ENCODE measurements around the gene SPNS1. TPM values are rescaled to one million over a fixed set of nuclear protein-coding genes. Genes with fewer than 3 reads are reported as not detected.

SPNS1 gene
- total RNA-seq, 4 donors from 2014 or later = 17.6 to 25.6 (median 20.2) TPM

- H3K4me1 ChIP-seq = peaks cover 0 to 13% (median 5%) of the 10 kb centered on the region in 3 donors
- no peak overlapping the region for H3K4me3 ChIP-seq
- ATAC-seq = no peak
- TF ChIP-seq POLR2AphosphoS5 (IDR thresholded peaks at IDR 0.05) (no peak), EP300 (IDR thresholded peaks at IDR 0.05) (no peak), CTCF (IDR thresholded peaks at IDR 0.05) (no peak), POLR2A (IDR thresholded peaks at IDR 0.05) (no peak)
- H3K27ac ChIP-seq = no peak overlapping the region
- H3K27me3 ChIP-seq = peaks cover 9% of the 10 kb centered on the region
- H3K36me3 ChIP-seq = no peaks in the 10 kb centered on the region
- H3K9me3 ChIP-seq = no peaks in the 10 kb centered on the region
Measured at GRCh38 chr16:28943281-28943680, 31.3 kb upstream of the SPNS1 start.

- Histone ChIP-seq H3K4me3 (no peak overlapping the region), H3K27me3 (no peaks in the 10 kb centered on the region), H3K4me1 (peaks cover 0 to 23% (median 6%) of the 10 kb centered on the region in 3 donors), H3K27ac (no peak overlapping the region), H3K9me3 (no peaks in the 10 kb centered on the region), H3K36me3 (no peaks in the 10 kb centered on the region)
- TF ChIP-seq EP300 (IDR thresholded peaks at IDR 0.05) (no peak), CTCF (IDR thresholded peaks at IDR 0.05) (no peak), POLR2A (IDR thresholded peaks at IDR 0.05) (no peak), POLR2AphosphoS5 (IDR thresholded peaks at IDR 0.05) (no peak)
- ATAC-seq = no peak
- WGBS, 2 donors (ENCODE audit: low coverage in 1 of 2) = 45 to 66% methylated on average over 3 to 4 of the region's 4 CpGs
Measured at GRCh38 chr16:28946681-28947080, 27.9 kb upstream of the SPNS1 start.

GRCh38 chr16:28950648-28951409 lies 23.7 kb upstream of the SPNS1 start, which contains the start of gene NFATC2IP:
Gene NFATC2IP, plus strand, starts transcription at chr16:28950937. Its CDS starts 75 bp downstream, at chr16:28951012.
- 0% methylated on average over 19 of the region's 79 CpGs; no CpG with 5 or more reads in 1 of the 2 donors for WGBS, 2 donors (ENCODE audit: low coverage in 1 of 2)
- peak; percentile 99 for ATAC-seq
- Histone ChIP-seq H3K9me3 (no peaks in the 10 kb centered on the region), H3K36me3 (peaks cover 0 to 37% of the 10 kb centered on the region in 2 donors), H3K27me3 (no peaks in the 10 kb centered on the region), H3K27ac (peak within 1 kb of the TSS; percentile 44 to 90 (median 88)), H3K4me1 (peaks cover 0 to 30% (median 9%) of the 10 kb centered on the region in 3 donors), H3K4me3 (peak within 1 kb of the TSS; percentile 62 to 97)
- peak; percentile 19 for TF ChIP-seq POLR2AphosphoS5 (IDR thresholded peaks at IDR 0.05)
- TF ChIP-seq EP300 (IDR thresholded peaks at IDR 0.05) = no peak
- peak in 1 of 2 donors; percentile 35 for TF ChIP-seq POLR2A (IDR thresholded peaks at IDR 0.05)

GRCh38 chr16:28951410-28951943 lies 23.1 kb upstream of the SPNS1 start:
- 0 to 3% methylated on average over 4 to 7 of the region's 17 CpGs for WGBS, 2 donors (ENCODE audit: low coverage in 1 of 2)
- peaks cover 0 to 28% (median 9%) of the 10 kb centered on the region in 3 donors for H3K4me1 ChIP-seq
- peaks cover 0 to 43% of the 10 kb centered on the region in 2 donors for H3K36me3 ChIP-seq
- no peak for ATAC-seq
- no peaks in the 10 kb centered on the region for H3K9me3 ChIP-seq
- H3K27ac ChIP-seq = peak overlapping the region; percentile 44 to 90 (median 88)
- peak overlapping the region; percentile 62 to 97 for H3K4me3 ChIP-seq
- H3K27me3 ChIP-seq = no peaks in the 10 kb centered on the region
- no peak for TF ChIP-seq CTCF (IDR thresholded peaks at IDR 0.05)
- no peak for TF ChIP-seq POLR2A (IDR thresholded peaks at IDR 0.05)
- no peak for TF ChIP-seq EP300 (IDR thresholded peaks at IDR 0.05)
- no peak for TF ChIP-seq POLR2AphosphoS5 (IDR thresholded peaks at IDR 0.05)

- H3K36me3 ChIP-seq = peaks cover 0 to 100% of the 10 kb centered on the region in 2 donors
- no peaks in the 10 kb centered on the region for H3K9me3 ChIP-seq
- H3K4me1 ChIP-seq = peaks cover 0 to 2% (median 0%) of the 10 kb centered on the region in 3 donors
- TF ChIP-seq CTCF (IDR thresholded peaks at IDR 0.05) (no peak), POLR2A (IDR thresholded peaks at IDR 0.05) (no peak), EP300 (IDR thresholded peaks at IDR 0.05) (no peak), POLR2AphosphoS5 (IDR thresholded peaks at IDR 0.05) (no peak)
- H3K4me3 ChIP-seq = no peak overlapping the region
- 91 to 92% methylated on average over 8 of the region's 9 CpGs for WGBS, 2 donors (ENCODE audit: low coverage in 1 of 2)
- ATAC-seq = no peak
- no peak overlapping the region for H3K27ac ChIP-seq
- no peaks in the 10 kb centered on the region for H3K27me3 ChIP-seq
Measured at GRCh38 chr16:28958216-28958615, 16.4 kb upstream of the SPNS1 start.
